ENCODE results near the gene RGS3.
"Not testable (repeated sequence)": the region's sequence is repeated elsewhere in the genome, so short reads cannot be mapped to it uniquely, and the experiment has no call there.

RGS3 gene

DNA sequence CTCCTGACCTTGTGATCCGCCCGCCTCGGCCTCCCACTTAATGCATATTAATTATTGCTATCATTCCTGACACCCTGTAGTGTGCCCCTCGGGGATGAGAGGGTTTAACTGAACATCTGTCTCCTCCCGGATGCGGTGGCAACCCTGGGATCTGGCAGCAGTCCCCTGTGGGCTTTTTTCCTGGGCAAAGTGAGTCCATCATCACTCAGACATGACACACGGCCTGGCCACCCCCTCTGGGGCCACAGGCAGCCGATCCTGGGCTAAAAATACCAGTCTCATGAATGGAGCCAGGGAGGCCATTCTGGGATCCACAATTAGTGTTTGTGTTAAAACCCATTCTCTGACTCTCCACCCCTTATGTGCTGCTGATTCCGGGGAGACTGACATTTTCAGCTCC is 161.2 kb downstream of the RGS3 start:
- no peak for DNase-seq

DNA sequence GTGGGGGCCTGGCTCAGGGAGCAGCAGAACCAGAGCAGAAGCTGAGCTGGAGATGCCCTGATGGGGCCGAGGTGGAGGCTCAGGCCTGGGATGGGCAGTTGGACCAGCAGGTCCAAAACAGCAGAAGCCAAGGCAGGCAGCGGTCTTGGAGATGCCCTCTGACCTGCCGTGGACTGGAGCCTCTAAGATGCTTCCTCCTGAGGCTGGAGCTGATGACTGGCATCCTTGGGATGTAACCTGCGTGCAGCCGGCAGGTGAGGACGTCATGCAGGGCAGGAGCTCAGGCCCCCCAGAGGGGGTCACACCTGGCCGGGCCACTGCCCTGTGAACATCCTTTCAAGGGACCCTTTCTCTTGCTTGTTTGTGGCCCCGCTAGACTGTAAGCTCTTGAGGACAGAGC is 162.0 kb downstream of the RGS3 start:
- DNase-seq = no peak

DNA sequence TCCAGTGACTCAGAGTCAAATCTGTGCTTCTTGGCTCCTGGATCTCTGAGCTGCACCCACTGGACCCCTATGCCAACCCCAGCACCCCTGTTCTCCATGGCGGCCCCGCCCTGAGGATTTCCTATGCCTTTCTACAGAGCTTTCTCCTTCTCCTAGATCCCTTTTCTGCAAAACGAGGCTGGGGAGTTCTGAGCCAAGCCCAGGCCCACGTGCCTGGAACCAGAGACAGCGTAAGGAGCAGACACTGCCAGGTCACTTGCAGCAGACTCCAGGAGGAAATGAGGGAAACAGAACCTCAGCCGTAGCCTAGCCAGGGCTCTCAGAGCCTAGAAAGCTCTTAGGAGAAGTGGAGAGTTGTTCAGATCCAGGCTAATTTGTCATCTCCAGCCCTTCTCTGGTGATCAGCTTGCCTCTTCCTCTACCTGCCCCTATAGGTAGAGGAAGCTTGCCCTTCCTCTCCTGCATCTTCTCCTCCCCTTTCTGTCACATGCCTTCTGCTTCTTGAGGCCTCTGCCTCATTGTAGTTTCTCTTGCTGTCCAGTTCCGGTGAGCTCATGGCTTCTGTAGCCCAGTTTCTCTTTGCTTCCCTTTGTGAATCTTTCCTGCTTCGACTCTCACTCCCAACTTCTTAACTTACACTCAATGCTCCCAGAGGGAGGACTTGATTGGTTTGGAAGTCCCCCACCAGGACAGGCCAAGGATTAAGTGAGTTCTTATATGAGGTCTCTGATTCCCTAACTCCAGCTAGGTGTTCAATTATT is 163.4 kb downstream of the RGS3 start:
- DNase-seq = no peak

DNA sequence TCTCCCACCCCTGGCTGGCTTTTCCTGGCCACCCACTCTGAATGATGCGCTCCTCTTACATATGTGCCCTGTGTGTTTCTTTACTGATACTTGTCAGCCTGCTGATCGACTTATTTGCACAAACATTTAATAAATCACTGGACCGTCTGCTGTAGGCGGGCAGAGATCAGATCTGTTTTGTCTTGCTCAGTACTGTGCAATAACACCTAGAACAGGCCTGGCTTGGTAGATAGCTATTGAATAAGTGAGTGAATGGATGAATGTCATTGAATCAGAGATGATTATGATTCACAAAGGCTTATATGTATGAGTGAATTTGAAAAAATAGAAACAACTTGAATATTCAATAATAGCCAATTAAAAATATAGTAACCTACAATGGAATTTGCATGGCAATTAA is 165.1 kb downstream of the RGS3 start:
- DNase-seq = no peak

DNA sequence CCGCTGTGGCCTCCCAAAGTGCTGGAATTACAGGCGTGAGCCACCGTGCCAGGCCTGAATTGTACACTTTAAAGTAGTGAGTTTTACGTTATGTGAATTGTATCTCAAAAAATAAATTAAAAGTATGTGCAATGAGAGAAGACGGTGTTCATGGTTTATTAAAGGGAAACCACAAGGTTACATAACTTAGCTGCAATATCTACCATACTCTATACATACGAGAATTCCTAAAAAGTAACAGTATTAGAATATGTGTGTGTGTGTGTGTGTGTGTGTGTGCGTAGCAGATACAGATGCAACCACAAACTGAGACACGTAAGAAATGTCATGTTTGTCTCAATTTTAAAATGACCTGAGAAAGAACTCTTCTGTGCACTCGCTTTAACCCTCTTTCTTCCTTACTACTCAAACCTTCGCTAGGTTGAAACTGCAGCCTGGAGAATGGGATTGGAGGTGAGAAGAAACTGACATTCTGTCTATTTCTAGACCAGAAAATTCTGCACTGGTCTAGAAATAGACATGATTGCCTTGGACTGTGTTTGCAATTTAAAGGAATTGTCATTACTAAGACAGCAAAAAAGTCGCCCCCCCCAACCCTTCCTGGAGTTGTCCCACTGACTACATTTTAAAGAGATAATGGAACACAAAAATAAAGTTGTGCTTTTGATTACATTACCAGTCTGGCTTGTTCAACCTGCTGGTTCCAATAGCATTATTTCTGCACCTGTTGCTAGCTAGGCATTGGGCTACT is 167.0 kb downstream of the RGS3 start:
- no peak for DNase-seq

DNA sequence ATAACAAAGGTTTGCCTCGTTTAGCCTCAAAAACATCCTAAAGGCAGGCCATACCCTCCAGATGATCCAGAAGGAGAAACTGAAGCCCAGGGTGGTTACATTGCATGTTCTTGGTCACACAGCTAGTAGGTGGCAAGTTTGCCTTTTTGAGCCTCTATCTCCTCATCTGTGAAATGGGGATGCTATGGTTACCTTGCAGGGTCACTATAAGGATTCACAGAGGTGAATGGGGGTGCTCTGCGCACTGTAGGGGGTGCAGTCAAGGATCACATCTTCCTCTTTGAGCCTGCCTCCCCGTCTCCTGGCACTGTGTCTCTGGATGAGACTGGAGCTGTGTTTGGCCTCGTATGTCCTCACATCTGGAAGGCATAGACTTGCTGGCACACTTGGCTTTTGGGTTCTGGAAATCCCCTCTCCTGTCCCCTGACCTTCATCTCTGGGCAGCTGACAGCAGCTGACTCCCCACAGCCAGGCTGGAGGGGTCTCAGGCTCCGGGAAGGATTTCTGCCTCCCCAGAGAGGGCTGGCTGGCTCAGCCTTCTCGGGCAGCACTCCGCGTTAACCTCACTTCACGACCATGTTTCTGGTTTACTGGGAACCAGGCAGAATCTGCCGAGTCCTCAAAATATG is 167.7 kb downstream of the RGS3 start:
- DNase-seq = no peak

DNA sequence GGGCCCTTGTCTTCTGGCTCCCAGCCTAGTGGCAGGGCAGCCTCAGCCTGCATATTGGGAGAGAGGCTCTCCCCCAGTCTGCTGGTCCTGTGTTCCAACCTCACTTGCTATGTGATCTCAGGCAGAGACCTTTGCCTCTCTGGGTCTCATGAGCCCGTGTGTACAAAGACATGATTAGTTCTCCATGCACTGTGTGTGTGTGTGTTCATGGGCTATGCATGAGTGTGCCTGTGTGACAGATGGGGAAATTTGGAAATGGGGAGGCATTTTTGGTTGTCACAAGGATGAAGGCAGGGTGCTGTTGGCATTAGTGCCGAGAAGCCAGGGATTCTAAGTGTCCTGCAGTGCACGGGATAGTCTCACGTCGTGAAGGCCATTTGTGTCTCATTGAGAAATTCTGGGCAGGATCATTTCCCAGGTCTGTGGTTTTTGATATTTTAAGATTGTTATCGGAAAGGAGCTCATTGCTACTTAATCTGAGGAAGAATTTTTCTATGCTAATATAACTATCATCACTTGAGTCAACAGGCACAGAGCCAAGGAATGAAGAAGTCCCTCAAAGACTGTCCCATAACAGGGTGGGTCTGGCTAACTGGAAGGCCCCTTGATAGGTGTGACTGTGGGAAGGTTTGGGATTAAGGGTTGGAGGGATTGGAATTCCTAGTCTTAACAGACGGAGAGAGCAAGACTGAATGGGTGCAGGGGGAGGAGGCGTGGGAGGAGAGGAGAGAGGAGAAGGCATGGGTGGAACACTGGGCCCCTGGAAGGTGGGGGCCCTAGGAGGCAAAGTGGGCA is 168.5 kb downstream of the RGS3 start:
- no peak for DNase-seq

DNA sequence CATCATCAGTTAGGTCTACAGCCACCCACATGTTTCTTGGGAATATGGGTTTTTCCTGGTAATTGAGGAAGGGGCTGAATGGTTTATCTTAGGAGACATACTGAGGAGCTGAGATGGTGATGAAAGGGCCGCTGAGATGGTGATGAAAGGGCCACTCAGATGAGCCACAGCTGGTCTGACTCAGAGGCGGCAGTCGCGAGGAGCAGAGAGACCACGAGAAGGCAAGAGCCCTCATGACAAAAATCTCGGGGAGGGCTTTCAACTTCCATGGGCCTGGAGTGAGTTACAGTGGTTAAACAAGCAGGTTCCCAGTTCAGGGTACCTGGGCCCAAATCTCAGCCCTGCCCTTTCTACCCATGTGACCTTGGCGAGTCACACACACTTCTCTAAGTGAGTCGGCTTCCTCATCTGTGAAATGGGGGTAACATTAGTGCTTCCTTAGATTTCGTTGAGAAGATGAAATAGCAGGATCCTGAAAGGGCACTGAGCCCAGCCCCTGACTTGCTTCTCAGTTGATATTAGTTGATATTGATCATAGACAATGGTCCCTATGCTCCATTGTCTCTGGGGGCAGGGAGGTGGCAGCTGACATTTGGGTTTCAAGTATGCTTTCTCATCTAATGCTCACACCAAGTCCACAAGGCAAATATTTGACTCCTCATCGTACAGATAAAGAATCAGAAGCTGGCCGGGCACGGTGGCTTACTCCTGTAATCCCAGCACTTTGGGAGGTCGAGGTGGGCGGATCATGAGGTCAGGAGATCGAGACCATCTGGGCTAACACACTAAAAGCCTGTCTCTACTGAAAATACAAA is 169.5 kb downstream of the RGS3 start:
- no peak for DNase-seq

DNA sequence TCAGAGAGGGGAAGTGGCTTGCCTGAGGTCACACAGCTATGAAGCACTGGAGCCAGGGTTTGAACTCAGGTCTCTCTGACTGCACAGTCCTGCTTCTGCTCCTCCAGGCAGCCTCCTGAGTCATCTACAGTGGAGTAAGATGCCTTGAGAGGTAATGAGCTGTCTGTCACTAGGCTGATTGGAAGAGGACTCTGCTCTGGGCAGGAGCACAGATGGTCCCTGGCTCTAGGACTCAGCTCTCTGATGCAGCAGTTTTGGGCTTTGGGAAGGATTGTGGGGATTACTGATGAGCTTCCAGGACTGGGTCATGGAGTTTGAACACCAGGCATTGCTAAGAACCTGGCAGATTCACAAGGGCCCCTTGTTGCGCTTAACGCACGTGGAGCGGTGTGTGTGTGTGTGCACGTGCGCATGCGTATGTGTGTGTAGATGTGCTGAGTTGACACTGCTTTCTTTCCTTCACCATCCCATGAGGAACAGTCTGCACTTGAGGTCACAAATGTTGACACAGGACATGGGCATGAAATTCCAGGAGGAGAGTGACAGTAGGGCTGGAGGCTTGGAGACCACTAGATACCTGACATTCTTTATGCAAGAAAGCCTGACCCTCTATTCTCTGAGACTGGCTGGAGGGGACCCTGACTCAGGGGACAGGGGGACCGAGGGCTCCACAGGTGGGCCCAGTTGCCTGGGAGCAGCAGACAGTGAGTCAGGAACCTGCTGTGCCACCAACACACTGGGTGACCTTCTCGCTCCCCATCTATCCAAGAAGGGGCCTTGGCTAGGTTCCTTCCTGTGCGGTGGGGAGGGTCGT is 170.5 kb downstream of the RGS3 start:
- no peak for DNase-seq

DNA sequence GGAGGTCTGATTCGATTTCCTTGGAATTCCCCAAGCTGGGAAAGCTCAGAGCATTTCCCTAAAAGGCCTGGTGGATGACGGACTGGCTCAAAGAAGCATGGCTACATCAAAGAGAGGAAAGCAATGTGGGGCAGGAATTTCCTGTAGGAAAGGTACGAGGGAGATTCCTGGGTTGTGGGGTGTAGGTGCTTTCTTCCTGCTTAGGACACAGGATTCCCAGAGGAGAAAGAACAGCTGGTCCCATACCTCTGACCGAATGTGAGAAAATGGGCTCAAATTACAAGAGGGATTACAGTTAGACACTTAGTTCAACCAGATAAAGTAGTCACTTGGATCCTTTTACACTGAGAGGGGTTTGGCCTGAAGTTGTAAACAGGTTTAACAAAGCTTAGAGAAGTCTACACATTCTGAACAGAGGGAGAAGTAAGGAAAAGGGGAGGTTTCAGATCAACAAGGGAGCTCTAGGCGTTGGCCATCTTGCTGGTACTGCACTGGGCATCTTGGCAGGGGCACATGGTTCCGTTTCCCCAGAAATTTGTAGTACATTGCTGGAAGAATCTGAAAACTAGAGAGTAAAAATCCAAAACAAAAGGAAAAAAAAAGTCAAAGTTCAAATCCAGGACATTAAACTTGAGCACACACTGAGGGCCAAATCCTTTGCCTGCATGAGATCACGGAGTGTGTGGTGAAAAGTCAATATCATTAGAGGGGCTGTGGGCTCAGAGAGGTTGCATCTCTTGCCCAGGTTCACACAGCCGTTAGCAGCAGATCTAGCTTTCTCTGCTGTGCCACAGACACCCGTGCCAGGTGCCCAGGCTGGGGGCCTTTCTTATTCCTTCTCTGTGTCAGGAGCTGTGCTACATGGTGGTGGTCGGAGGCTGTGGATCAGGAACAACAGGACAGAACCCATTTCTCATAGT is 171.3 kb downstream of the RGS3 start:
- no peak for DNase-seq

DNA sequence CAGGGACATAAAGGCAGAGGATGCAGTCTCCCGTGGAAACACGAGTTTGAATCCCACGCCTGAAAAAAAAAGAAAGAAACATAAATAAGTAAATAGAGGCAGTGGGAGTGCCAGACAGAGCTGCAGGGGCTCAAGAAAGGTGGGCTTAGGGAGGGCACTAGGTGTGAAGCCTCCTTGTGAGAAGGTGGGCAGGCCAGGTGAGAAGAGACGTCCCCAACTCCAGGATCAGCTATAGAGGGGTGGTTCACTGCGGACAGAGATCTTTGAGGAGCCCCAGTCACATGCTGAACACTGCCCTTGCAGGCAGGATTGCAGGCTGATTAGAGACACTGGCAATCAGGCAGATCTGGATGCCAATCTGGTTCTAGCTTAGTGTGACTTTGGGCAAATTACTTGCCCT is 172.1 kb downstream of the RGS3 start:
- no peak for DNase-seq

DNA sequence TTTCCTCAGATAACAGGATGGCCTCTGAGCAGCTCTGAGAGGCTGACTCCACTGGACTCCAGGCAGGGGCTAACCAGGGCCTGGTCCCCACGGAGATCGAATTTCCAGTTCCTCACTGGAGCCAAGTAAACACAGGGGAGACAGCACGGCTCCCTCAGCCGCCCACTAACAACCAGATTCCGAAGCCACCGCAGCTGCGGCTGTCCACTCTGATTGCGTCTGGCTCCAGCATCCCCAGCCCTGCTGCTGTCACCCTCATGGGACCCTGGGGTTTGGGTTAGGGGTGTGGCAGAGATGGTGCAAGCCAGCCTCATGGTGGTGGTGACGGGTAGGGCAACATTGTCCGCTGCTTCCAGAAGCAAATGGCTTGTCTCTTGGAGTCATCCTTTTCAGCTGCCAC is 172.6 kb downstream of the RGS3 start:
- no peak for DNase-seq

DNA sequence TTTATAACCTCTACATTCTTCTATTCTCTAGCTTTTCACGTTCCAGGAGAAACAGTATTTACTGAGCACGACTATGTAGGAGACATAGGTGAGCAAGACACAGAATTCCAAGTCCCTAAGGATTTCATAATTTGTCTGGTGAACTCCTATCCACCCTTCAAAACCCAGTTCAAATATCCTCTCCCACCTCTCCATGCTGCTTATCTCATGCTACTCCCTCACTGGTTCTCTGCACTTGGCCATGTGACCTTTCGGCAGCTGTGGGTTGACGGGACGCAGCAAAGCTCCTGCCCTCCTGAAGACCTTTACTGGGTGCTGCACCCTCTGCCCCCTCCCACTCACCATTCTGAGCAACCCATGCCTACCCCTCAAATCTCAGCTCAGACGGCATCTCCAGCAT is 173.2 kb downstream of the RGS3 start:
- no peak for DNase-seq

DNA sequence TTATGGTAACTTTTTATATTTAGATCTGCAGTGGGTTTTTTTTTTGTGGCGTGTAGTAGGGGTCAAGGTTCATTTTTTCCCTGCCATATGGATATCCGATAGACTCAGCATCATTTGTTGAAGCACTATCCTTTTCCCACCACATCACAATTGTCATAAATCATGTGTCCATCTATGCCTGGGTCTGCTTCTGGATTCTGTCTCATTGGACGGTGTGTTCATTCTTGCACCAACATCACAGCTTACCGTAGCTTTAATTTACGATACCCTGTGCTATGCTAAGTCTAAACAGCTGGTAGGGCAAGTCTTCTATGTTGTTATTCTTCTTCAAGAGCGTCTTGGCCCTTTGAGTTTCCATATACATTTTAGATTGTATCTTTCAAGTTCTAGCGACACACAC is 175.0 kb downstream of the RGS3 start:
- no peak for DNase-seq

DNA sequence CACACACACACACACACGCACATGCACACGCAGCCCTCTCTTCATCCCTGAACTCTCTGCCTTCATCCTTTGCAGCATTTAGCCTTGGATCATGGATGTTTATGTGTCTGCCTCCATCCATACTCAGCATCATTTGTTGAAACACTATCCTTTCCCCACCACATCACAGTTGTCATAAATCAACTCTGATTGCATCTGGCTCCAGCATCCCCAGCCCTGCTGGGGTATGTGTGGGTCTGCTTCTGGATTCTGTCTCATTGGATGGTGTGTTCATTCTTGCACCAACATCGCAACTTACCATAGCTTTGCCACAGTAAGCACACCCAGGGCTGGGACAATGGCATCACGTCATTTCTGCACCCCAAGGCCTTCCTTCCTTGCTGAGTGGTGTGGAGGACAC is 175.4 kb downstream of the RGS3 start:
- no peak for DNase-seq

DNA sequence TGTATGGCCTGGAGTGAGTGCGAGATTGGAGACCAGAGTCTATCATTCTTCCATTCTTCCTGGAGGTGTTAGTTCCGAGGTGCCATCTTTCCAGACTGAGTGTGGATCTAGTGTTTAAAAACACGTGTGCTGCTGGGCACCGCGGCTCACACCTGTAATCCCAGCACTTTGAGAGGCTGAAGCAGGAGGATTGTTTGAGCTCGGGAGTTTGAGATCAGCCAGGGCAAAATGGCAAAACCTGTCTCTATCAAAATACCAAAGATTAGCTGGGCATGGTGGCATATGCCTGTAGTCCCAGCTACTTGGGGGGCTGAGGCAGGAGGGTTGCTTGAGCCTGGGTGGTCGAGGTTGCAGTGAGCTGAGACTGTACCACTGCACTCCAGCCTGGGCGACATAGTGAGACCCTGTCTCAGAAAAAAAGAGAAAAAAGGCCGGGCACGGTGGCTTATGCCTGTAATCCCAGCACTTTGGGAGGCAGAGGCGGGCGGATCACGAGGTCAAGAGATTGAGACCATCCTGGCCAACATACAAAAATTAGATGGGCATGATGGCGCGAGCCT is 176.0 kb downstream of the RGS3 start:
- not testable (repeated sequence) for DNase-seq

DNA sequence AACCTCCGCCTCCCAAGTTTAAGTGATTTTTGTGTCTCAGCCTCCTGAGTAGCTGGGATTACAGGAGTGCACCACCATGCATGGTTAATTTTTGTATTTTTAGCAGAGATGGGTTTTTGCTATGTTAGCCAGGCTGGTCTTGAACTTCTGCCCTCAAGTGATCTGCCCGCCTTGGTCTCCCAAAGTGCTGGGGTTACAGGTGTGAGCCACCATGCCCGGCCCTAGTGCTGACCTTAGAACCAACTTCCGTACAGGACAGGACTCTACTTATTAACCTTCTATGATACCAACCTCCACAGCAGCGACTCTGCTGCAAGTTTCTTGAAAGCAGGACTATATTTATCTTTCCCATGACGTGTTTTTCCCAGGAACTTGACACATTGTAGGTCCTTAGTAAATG is 176.9 kb downstream of the RGS3 start:
- no peak for DNase-seq

DNA sequence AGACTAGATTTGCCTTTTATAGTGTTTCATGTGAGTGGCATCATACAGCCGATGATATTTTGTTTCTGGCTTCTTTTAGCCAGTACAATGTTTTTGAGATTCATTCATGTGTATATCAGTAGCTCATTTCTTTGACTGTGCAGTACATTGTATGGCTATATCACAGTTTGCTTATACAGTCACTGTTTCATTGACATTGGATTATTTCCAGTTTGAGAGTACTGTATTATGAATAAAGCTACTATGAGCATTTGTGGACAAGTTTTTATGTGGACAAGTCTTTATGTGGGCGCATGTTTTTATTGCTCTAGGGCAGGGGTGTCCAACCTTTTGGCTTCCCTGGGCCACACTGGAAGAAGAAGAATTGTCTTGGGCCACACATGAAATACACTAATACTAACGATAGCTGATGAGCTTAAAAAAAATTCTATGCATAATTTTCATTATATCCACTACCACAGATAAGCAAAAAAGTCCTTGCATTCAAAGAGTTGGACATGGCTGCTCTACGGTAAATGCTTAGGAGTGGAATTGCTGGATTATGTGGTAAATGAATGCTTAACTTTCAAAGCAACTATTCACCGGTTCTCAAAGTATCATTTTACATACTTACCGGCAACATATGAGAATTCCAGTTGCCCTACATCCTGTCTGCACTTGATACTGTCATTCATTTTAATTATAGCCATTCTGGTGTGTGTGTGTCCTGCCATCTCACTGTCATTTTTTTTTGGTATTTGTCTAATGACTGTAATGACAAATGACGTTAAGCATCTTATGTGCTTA is 177.8 kb downstream of the RGS3 start:
- DNase-seq = no peak

DNA sequence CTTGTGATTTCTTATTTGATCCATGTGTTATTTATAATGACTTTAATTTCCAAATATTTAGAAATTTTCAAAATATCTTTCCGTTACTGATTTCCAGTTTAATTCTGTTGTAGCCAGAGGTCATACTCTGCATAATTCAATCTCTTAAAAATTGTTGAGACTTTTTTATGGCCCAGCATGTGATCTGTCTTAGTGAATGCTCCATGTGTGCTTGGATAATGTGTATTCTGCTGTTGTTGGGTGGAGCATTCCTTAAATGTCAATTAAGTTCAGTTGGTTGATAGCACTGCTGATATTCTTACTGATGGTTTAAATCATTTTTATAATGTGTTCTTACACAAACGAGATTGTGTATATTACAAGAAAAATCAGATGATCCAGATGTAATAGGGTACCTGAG is 180.8 kb downstream of the RGS3 start:
- no peak for DNase-seq
